Measurements from ENCODE around the gene DYRK1A. TPM values are rescaled to one million over a fixed set of nuclear protein-coding genes. Genes with fewer than 3 reads are reported as not detected.

Gene DYRK1A
- total and polyA plus RNA-seq, 10 of the 15 experiments (the other 5 are each of a cell fraction or from before 2014, with no cell fraction given), result 2.4 to 68.6 (median 30.7) TPM

DNA sequence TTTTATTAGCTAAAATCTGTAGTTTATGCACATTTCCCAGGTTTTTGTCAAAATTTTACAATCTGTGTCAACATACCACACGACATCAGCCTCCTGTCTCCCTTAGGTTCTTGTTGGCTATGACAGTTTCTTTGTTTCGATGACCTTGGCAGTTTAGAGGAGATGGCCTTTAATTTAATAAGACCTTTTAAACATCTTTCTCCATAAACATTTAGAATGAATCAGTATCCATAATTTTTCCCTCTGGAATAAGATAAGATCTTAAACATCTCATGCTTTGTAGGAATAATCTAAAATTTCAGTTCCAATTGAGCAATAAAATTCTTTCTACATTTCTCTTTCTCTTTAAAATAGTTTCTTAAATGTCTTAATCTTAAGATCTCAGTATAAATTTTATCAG lies 28.7 kb upstream of the DYRK1A start:
- Histone ChIP-seq H2AFZ (ENCODE audit: control insufficient read depth, low read depth, low read length) (no peak overlapping the region), H4K20me1 (ENCODE audit: control insufficient read depth, insufficient read depth) (no peaks in the 10 kb centered on the region), H3K27me3 (replicated peaks in 1 of 2; ENCODE audit: control insufficient read depth in 2 of 2, insufficient read depth in 2 of 2, low read length in 1 of 2) (no peaks in the 10 kb centered on the region), H3K4me2 (ENCODE audit: control insufficient read depth, insufficient read depth) (no peak overlapping the region), H3K9ac (ENCODE audit: control insufficient read depth, insufficient read depth, low read length) (no peak overlapping the region), H3K4me3 (no peak overlapping the region), H3K4me1 (ENCODE audit: control insufficient read depth, insufficient read depth, low read length) (no peaks in the 10 kb centered on the region), H3K79me2 (ENCODE audit: control insufficient read depth, insufficient read depth, low read length) (no peaks in the 10 kb centered on the region), H3K27ac (ENCODE audit: control insufficient read depth, insufficient read depth) (no peak overlapping the region), H3K9me3 (replicated peaks; ENCODE audit: control insufficient read depth, insufficient read depth, low read length) (no peaks in the 10 kb centered on the region), H3K36me3 (ENCODE audit: control insufficient read depth in 2 of 2, insufficient read depth in 2 of 2, low read length in 1 of 2) (no peaks in the 10 kb centered on the region)
- ATAC-seq (no peak), DNase-seq (ENCODE audit: low read depth, low spot score) (no peak), FAIRE-seq (no peak)
- 44% methylated on average over 2 of the region's 2 CpGs for WGBS (ENCODE audit: insufficient coverage, insufficient replicate concordance, low lambda C conversion rate, missing lambda C conversion rate)
- SMC1A ChIA-PET (ENCODE audit: uncharacterized antibody, unreplicated experiment), result no interaction called here
- CTCF ChIA-PET, result no interaction called here
- POLR2A ChIA-PET, result no interaction called here
- no TSS peak for BruUV-seq (replicated peaks)
- RAD21 ChIA-PET (ENCODE audit: unreplicated experiment), result no interaction called here
- intact Hi-C loops (cut with micrococcal nuclease; ENCODE audit: unreplicated experiment) (no loop called here), in situ Hi-C loops (cut with MboI) (no loop called here)
- TF ChIP-seq CEBPZ (IDR thresholded peaks at IDR 0.05; ENCODE audit: low read depth, low read length), result no peak
- TF ChIP-seq, protein P1, sequence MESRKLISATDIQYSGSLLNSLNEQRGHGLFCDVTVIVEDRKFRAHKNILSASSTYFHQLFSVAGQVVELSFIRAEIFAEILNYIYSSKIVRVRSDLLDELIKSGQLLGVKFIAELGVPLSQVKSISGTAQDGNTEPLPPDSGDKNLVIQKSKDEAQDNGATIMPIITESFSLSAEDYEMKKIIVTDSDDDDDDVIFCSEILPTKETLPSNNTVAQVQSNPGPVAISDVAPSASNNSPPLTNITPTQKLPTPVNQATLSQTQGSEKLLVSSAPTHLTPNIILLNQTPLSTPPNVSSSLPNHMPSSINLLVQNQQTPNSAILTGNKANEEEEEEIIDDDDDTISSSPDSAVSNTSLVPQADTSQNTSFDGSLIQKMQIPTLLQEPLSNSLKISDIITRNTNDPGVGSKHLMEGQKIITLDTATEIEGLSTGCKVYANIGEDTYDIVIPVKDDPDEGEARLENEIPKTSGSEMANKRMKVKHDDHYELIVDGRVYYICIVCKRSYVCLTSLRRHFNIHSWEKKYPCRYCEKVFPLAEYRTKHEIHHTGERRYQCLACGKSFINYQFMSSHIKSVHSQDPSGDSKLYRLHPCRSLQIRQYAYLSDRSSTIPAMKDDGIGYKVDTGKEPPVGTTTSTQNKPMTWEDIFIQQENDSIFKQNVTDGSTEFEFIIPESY (IDR thresholded peaks at IDR 0.05), result no peak
- no peak for TF ChIP-seq ZZZ3 (IDR thresholded peaks at IDR 0.05; ENCODE audit: control insufficient read depth, insufficient read length, low read depth)
- TF ChIP-seq, protein P2, sequence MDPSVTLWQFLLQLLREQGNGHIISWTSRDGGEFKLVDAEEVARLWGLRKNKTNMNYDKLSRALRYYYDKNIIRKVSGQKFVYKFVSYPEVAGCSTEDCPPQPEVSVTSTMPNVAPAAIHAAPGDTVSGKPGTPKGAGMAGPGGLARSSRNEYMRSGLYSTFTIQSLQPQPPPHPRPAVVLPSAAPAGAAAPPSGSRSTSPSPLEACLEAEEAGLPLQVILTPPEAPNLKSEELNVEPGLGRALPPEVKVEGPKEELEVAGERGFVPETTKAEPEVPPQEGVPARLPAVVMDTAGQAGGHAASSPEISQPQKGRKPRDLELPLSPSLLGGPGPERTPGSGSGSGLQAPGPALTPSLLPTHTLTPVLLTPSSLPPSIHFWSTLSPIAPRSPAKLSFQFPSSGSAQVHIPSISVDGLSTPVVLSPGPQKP (IDR thresholded peaks at IDR 0.05; ENCODE audit: low read depth, low read length), result no peak
- TF ChIP-seq SP1 (IDR thresholded peaks at IDR 0.05; ENCODE audit: low read depth, low read length), result no peak
- no peak for TF ChIP-seq TARDBP (IDR thresholded peaks at IDR 0.05; ENCODE audit: borderline replicate concordance)
- no peak for TF ChIP-seq CBFB (IDR thresholded peaks at IDR 0.05; ENCODE audit: low read depth)
- TF ChIP-seq STAT3 (IDR thresholded peaks at IDR 0.05; ENCODE audit: low read depth, low read length), result no peak
- TF ChIP-seq RBBP5 (conservative IDR thresholded peaks at IDR 0.05), result no peak
- no peak for TF ChIP-seq MEF2B (IDR thresholded peaks at IDR 0.05; ENCODE audit: partially characterized antibody, poor library complexity, severe bottlenecking)
- TF ChIP-seq SUZ12 (IDR thresholded peaks at IDR 0.05; ENCODE audit: unreplicated experiment), result no peak
- no peak for TF ChIP-seq POU2F2 (IDR thresholded peaks at IDR 0.05; ENCODE audit: borderline replicate concordance, low read depth, low read length)
- TF ChIP-seq, protein P3, sequence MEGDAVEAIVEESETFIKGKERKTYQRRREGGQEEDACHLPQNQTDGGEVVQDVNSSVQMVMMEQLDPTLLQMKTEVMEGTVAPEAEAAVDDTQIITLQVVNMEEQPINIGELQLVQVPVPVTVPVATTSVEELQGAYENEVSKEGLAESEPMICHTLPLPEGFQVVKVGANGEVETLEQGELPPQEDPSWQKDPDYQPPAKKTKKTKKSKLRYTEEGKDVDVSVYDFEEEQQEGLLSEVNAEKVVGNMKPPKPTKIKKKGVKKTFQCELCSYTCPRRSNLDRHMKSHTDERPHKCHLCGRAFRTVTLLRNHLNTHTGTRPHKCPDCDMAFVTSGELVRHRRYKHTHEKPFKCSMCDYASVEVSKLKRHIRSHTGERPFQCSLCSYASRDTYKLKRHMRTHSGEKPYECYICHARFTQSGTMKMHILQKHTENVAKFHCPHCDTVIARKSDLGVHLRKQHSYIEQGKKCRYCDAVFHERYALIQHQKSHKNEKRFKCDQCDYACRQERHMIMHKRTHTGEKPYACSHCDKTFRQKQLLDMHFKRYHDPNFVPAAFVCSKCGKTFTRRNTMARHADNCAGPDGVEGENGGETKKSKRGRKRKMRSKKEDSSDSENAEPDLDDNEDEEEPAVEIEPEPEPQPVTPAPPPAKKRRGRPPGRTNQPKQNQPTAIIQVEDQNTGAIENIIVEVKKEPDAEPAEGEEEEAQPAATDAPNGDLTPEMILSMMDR (IDR thresholded peaks at IDR 0.05 in 2 of 3, conservative IDR thresholded peaks at IDR 0.05 in 1 of 3; ENCODE audit: control insufficient read depth in 2 of 3, extremely low read depth in 1 of 3, insufficient read depth in 1 of 3, low read depth in 3 of 3, low read length in 3 of 3), result no peak
- TF ChIP-seq, protein P4, sequence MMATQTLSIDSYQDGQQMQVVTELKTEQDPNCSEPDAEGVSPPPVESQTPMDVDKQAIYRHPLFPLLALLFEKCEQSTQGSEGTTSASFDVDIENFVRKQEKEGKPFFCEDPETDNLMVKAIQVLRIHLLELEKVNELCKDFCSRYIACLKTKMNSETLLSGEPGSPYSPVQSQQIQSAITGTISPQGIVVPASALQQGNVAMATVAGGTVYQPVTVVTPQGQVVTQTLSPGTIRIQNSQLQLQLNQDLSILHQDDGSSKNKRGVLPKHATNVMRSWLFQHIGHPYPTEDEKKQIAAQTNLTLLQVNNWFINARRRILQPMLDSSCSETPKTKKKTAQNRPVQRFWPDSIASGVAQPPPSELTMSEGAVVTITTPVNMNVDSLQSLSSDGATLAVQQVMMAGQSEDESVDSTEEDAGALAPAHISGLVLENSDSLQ (IDR thresholded peaks at IDR 0.05), result no peak
- no peak for TF ChIP-seq SIX5 (IDR thresholded peaks at IDR 0.05; ENCODE audit: low read depth, low read length, severe bottlenecking)
- no peak for TF ChIP-seq CEBPB (IDR thresholded peaks at IDR 0.05; ENCODE audit: borderline replicate concordance in 1 of 2, low read depth in 2 of 2, low read length in 2 of 2)

Measured in GM12878 (cell line).